Panc1 (cell line): ENCODE results near the gene ZNF474. TPM values are rescaled to one million over a fixed set of nuclear protein-coding genes. Genes with fewer than 3 reads are reported as not detected.

Source experiments
- ATAC-seq: fragments of 200-7000 bp; cut with Tn5 transposase; 2 replicates; pipeline ENCODE4 v1.9.1; 2020; ENCODE audit warnings: mild to moderate bottlenecking, moderate library complexity
- BruUV-seq: library from RNA; stranded (reverse); fragments of 400-500 nt; replicated peaks from 2 replicates; lab custom pipeline; 2021; lab: Mats Ljungman, UMichigan
- CTCF ChIA-PET: fragments of 300-600 bp; sonication (Branson Sonifier 250); formaldehyde crosslinking; loops from one replicate; lab custom pipeline; 2022; ENCODE audit warnings: antibody characterized with exemption; lab: Charles Lee
- POLR2A ChIA-PET: fragments of 300-600 bp; sonication (Branson Sonifier 250); formaldehyde crosslinking; loops from one replicate; lab custom pipeline; 2022; ENCODE audit warnings: antibody characterized with exemption; lab: Charles Lee
- DNase-seq: peaks from one replicate; pipeline ENCODE4 v3.0.0-alpha.2; 2010; ENCODE audit warnings: low read depth, low spot score
- H3K27ac ChIP-seq: 2 replicates; pipeline ENCODE4 v1.5.1; 2011; ENCODE audit warnings: mild to moderate bottlenecking, low read length, inconsistent platforms
- H3K27me3 ChIP-seq: fragments of 200-500 bp; sonication (Bioruptor generic); 2 replicates; pipeline ENCODE4 v1.6.0; 2014; ENCODE audit warnings: low read length, inconsistent platforms; ENCODE audit not compliant: control insufficient read depth, insufficient read depth
- H3K36me3 ChIP-seq: fragments of 200-500 bp; sonication (Bioruptor generic); 2 replicates; pipeline ENCODE4 v1.5.1; 2014; ENCODE audit warnings: inconsistent platforms, mild to moderate bottlenecking, low read length, moderate library complexity; ENCODE audit not compliant: control insufficient read depth, insufficient read depth
- H3K4me1 ChIP-seq: 2 replicates; pipeline ENCODE4 v1.5.1; 2011; ENCODE audit warnings: inconsistent platforms, mild to moderate bottlenecking, low read length, moderate library complexity; ENCODE audit not compliant: control insufficient read depth, insufficient read depth
- H3K4me3 ChIP-seq, 2 experiments: 2 replicates each; pipeline ENCODE4 v1.5.1; 2011 to 2012; ENCODE audit warnings: low read depth in 2 of 2, low read length in 2 of 2, mild to moderate bottlenecking in 2 of 2, inconsistent platforms in 1 of 2, moderate library complexity in 1 of 2
- H3K9me3 ChIP-seq: fragments of 200-500 bp; sonication (Bioruptor generic); 2 replicates; pipeline ENCODE4 v1.5.1; 2014; ENCODE audit warnings: low read depth, mild to moderate bottlenecking, inconsistent platforms, low read length, moderate library complexity; ENCODE audit not compliant: control insufficient read depth, insufficient read depth
- CTCF ChIP-seq: fragments of 450-650 bp; IDR thresholded peaks from 2 replicates; pipeline ENCODE4 v1.5.1; 2017; ENCODE audit warnings: mild to moderate bottlenecking
- POLR2AphosphoS5 ChIP-seq: IDR thresholded peaks from 2 replicates; pipeline ENCODE4 v1.6.1; 2012; ENCODE audit warnings: mild to moderate bottlenecking, low read depth, low read length, moderate library complexity
- REST ChIP-seq, 2 experiments: IDR thresholded peaks; 2 replicates each; pipeline ENCODE4 v1.6.1; 2011 to 2012; ENCODE audit warnings: low read depth in 2 of 2, control low read depth in 1 of 2, low read length in 1 of 2, mild to moderate bottlenecking in 1 of 2, moderate library complexity in 1 of 2; ENCODE audit not compliant: insufficient read depth in 1 of 2
- SIN3A ChIP-seq: IDR thresholded peaks from 2 replicates; pipeline ENCODE4 v1.6.1; 2012; ENCODE audit warnings: low read depth, mild to moderate bottlenecking, low read length, moderate library complexity, borderline replicate concordance; ENCODE audit not compliant: insufficient read depth
- TCF7L2 ChIP-seq: IDR thresholded peaks from 2 replicates; pipeline ENCODE4 v1.6.1; 2011; ENCODE audit warnings: mild to moderate bottlenecking, low read depth, low read length, inconsistent platforms
- in situ Hi-C: cut with HindIII; loops from 2 replicates; pipeline ENCODE4 v1.10.0; 2016; ENCODE audit warnings: low sequenced_read_pairs, low pct_unique_long_range_greater_than_20kb
- intact Hi-C: fragments of 100-400 bp; cut with micrococcal nuclease; formaldehyde crosslinking; loops from one replicate; pipeline ENCODE4 v1.10.0; 2022; ENCODE audit not compliant: unreplicated experiment
- total RNA-seq: library from RNA; stranded (reverse); gene quantifications from one replicate; pipeline ENCODE4 v1.2.1, GENCODE V29; 2021; ENCODE audit not compliant: unreplicated experiment

Gene ZNF474
- total RNA-seq, 1 experiment from 2014 or later: not detected

GRCh38 chr5:122126177-122126755 is 3.1 kb upstream of the ZNF474 start:
- CTCF ChIA-PET: no interaction called here
- TF ChIP-seq REST (IDR thresholded peaks at IDR 0.05; ENCODE audit: insufficient read depth in 1 of 2, low read depth in 2 of 2, low read length in 1 of 2) (no peak), CTCF (no peak), TCF7L2 (no peak), POLR2AphosphoS5 (no peak), SIN3A (no peak)

GRCh38 chr5:122126756-122127321 is 2.5 kb upstream of the ZNF474 start:
- CTCF ChIA-PET: no interaction called here
- no peak overlapping the region for H3K27ac ChIP-seq

More at GRCh38 chr5:122126177-122126755, 3.1 kb upstream of the ZNF474 start:
- in situ Hi-C loops: no loop called here
- no peak overlapping the region for H3K27ac ChIP-seq
- no peaks in the 10 kb centered on the region for H3K36me3 ChIP-seq
- intact Hi-C loops: no loop called here
- no TSS peak for BruUV-seq
- POLR2A ChIA-PET: no interaction called here
- ATAC-seq (no peak), DNase-seq (no peak)
- no peaks in the 10 kb centered on the region for H3K27me3 ChIP-seq
- no peak overlapping the region for H3K4me3 ChIP-seq
- no peaks in the 10 kb centered on the region for H3K9me3 ChIP-seq
- H3K4me1 ChIP-seq: no peaks in the 10 kb centered on the region

More at GRCh38 chr5:122126756-122127321, 2.5 kb upstream of the ZNF474 start:
- BruUV-seq: no TSS peak
- Histone ChIP-seq H3K36me3 (no peaks in the 10 kb centered on the region), H3K4me3 (no peak overlapping the region), H3K4me1 (no peaks in the 10 kb centered on the region), H3K9me3 (no peaks in the 10 kb centered on the region), H3K27me3 (no peaks in the 10 kb centered on the region)
- POLR2A ChIA-PET: no interaction called here
- TF ChIP-seq POLR2AphosphoS5 (no peak), REST (IDR thresholded peaks at IDR 0.05; ENCODE audit: insufficient read depth in 1 of 2, low read depth in 2 of 2, low read length in 1 of 2) (no peak), TCF7L2 (no peak), SIN3A (no peak), CTCF (no peak)
- intact Hi-C loops (no loop called here), in situ Hi-C loops (no loop called here)
- ATAC-seq: no peak
- DNase-seq: no peak
